Measurements from ENCODE around the gene FCHSD1. TPM values are rescaled to one million over a fixed set of nuclear protein-coding genes. Genes with fewer than 3 reads are reported as not detected.

The FCHSD1 gene
- total and polyA plus RNA-seq, 10 of the 15 experiments (the other 5 are each of a cell fraction or from before 2014, with no cell fraction given) = 0.97 to 22.8 (median 10.7) TPM

DNA sequence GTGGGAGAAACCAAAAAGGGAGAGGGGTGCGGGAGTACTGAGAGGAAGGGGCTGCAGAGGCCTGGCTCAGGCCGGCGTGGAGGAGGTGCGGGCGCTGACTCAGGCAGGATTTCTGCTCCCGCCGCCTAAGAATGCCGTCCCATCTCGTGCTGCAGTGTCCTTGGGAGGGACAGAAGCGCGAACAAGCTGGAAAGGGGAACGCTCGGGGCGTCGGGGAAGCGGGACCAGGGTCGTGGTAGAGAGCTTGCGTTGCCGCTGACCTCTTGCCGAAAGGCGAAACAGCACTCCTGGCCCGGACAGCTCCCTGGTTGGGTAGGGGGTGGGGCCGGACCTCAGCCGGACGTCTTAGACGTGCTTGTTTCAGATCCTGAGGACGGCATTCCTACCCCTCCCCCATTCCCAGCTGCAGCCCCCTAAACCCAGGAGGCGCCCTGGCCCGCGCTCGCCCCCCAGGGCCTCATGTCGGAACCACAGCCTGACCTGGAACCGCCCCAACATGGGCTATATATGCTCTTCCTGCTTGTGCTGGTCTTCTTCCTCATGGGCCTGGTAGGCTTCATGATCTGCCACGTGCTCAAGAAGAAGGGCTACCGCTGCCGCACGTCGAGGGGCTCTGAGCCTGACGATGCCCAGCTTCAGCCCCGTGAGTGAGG is 13.3 kb downstream of the FCHSD1 start (continued):
- no peak for TF ChIP-seq NFYB (IDR thresholded peaks at IDR 0.05; ENCODE audit: insufficient read depth, low read depth, low read length)
- no peak for TF ChIP-seq NRF1 (conservative IDR thresholded peaks at IDR 0.05; ENCODE audit: low read depth, low read length)
- TF ChIP-seq ZZZ3 (IDR thresholded peaks at IDR 0.05; ENCODE audit: control insufficient read depth, insufficient read length, low read depth) = no peak
- TF ChIP-seq JUNB (IDR thresholded peaks at IDR 0.05) = no peak
- TF ChIP-seq SPI1 (IDR thresholded peaks at IDR 0.05; ENCODE audit: borderline replicate concordance, insufficient read depth, low read depth, low read length) = no peak
- TF ChIP-seq ZNF622 (IDR thresholded peaks at IDR 0.05) = no peak
- TF ChIP-seq, protein P1, sequence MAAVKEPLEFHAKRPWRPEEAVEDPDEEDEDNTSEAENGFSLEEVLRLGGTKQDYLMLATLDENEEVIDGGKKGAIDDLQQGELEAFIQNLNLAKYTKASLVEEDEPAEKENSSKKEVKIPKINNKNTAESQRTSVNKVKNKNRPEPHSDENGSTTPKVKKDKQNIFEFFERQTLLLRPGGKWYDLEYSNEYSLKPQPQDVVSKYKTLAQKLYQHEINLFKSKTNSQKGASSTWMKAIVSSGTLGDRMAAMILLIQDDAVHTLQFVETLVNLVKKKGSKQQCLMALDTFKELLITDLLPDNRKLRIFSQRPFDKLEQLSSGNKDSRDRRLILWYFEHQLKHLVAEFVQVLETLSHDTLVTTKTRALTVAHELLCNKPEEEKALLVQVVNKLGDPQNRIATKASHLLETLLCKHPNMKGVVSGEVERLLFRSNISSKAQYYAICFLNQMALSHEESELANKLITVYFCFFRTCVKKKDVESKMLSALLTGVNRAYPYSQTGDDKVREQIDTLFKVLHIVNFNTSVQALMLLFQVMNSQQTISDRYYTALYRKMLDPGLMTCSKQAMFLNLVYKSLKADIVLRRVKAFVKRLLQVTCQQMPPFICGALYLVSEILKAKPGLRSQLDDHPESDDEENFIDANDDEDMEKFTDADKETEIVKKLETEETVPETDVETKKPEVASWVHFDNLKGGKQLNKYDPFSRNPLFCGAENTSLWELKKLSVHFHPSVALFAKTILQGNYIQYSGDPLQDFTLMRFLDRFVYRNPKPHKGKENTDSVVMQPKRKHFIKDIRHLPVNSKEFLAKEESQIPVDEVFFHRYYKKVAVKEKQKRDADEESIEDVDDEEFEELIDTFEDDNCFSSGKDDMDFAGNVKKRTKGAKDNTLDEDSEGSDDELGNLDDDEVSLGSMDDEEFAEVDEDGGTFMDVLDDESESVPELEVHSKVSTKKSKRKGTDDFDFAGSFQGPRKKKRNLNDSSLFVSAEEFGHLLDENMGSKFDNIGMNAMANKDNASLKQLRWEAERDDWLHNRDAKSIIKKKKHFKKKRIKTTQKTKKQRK (IDR thresholded peaks at IDR 0.05; ENCODE audit: low read depth, low read length) = no peak
- 0 out of 2 replicates have a peak, but pooled peaks have one; percentile 45 for TF ChIP-seq NBN (IDR thresholded peaks at IDR 0.05)
- TF ChIP-seq, protein P2, sequence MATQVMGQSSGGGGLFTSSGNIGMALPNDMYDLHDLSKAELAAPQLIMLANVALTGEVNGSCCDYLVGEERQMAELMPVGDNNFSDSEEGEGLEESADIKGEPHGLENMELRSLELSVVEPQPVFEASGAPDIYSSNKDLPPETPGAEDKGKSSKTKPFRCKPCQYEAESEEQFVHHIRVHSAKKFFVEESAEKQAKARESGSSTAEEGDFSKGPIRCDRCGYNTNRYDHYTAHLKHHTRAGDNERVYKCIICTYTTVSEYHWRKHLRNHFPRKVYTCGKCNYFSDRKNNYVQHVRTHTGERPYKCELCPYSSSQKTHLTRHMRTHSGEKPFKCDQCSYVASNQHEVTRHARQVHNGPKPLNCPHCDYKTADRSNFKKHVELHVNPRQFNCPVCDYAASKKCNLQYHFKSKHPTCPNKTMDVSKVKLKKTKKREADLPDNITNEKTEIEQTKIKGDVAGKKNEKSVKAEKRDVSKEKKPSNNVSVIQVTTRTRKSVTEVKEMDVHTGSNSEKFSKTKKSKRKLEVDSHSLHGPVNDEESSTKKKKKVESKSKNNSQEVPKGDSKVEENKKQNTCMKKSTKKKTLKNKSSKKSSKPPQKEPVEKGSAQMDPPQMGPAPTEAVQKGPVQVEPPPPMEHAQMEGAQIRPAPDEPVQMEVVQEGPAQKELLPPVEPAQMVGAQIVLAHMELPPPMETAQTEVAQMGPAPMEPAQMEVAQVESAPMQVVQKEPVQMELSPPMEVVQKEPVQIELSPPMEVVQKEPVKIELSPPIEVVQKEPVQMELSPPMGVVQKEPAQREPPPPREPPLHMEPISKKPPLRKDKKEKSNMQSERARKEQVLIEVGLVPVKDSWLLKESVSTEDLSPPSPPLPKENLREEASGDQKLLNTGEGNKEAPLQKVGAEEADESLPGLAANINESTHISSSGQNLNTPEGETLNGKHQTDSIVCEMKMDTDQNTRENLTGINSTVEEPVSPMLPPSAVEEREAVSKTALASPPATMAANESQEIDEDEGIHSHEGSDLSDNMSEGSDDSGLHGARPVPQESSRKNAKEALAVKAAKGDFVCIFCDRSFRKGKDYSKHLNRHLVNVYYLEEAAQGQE (IDR thresholded peaks at IDR 0.05; ENCODE audit: low read depth, low read length) = peak; percentile 89
- TF ChIP-seq NR2C2 (IDR thresholded peaks at IDR 0.05; ENCODE audit: borderline replicate concordance, control insufficient read depth, insufficient read length, low read depth) = no peak
- no peak for TF ChIP-seq CBFB (IDR thresholded peaks at IDR 0.05; ENCODE audit: low read depth)
- TF ChIP-seq RB1 (IDR thresholded peaks at IDR 0.05; ENCODE audit: borderline replicate concordance) = 0 out of 2 replicates have a peak, but pooled peaks have one; percentile 53
- TF ChIP-seq NR2C1 (IDR thresholded peaks at IDR 0.05) = no peak
- TF ChIP-seq, protein P3, sequence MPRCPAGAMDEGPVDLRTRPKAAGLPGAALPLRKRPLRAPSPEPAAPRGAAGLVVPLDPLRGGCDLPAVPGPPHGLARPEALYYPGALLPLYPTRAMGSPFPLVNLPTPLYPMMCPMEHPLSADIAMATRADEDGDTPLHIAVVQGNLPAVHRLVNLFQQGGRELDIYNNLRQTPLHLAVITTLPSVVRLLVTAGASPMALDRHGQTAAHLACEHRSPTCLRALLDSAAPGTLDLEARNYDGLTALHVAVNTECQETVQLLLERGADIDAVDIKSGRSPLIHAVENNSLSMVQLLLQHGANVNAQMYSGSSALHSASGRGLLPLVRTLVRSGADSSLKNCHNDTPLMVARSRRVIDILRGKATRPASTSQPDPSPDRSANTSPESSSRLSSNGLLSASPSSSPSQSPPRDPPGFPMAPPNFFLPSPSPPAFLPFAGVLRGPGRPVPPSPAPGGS (IDR thresholded peaks at IDR 0.05; ENCODE audit: borderline replicate concordance, insufficient read depth, low read depth, low read length, poor library complexity, severe bottlenecking) = no peak
- no peak for TF ChIP-seq MTA2 (IDR thresholded peaks at IDR 0.05; ENCODE audit: low read depth)
- no peak for TF ChIP-seq HDAC2 (IDR thresholded peaks at IDR 0.05)
- no peak for TF ChIP-seq BRCA1 (IDR thresholded peaks at IDR 0.05; ENCODE audit: low read depth, low read length)
- TF ChIP-seq CHD2 (IDR thresholded peaks at IDR 0.05; ENCODE audit: borderline replicate concordance, low read depth, low read length) = peak; percentile 46; the same call in 1 of the 2 replicates
- TF ChIP-seq MTA3 (IDR thresholded peaks at IDR 0.05; ENCODE audit: borderline replicate concordance, low read length) = no peak
- TF ChIP-seq NKRF (conservative IDR thresholded peaks at IDR 0.05) = no peak; the same call in 1 of the 2 replicates
- no peak for TF ChIP-seq FOXM1 (IDR thresholded peaks at IDR 0.05; ENCODE audit: low read depth, low read length)
